Left forelimb (tissue), 1 donor: ENCODE data around the gene AFF3.

Experiments
- DNase-seq: peaks from one replicate; pipeline ENCODE4 v3.0.0-alpha.2; 2018; ENCODE audit warnings: low spot score

AFF3 gene

GRCh38 chr2:100071335-100072043 is 70.9 kb downstream of the AFF3 start:
- DNase-seq, result no peak

- no peak for DNase-seq
Measured at GRCh38 chr2:100070078-100070477, 72.3 kb downstream of the AFF3 start.

DNA sequence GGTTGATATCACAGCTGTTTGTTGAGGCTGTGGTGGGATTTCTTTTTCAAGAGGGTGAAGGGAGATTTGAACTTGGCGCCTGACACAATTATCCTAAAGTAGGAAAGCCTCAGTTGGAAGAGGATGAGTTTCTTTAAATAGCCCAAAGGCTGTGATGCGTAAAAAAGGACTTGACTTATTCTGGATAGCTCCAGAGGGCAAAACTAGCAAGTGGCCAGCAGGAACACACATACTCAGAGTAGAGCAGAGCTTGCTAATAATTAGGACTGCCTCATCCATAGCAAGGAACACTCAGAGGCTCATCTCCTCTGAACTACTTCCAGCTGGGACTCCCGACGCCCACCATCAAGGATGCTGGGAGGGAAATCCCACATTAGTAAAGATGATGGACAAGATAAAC is 74.0 kb downstream of the AFF3 start:
- DNase-seq, result no peak

DNA sequence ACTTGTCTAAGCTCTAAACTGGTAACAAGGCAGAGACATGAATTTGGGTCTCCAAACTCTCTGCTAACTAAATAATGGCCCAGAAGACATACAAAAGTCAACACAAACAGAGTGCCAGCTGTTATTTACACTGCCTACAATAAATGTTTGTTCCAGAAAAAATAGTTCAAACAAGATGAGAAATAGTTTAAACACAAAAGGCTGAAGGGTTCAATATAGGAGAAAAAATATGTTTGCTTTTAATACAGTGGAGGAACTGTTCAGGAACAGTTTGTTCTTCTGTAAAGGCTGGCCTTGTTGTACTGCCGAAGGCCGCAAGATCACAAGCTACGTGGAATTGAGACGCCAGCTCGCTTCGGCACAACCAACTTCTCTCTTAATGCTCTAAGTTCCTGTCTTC is 74.6 kb downstream of the AFF3 start:
- no peak for DNase-seq

DNA sequence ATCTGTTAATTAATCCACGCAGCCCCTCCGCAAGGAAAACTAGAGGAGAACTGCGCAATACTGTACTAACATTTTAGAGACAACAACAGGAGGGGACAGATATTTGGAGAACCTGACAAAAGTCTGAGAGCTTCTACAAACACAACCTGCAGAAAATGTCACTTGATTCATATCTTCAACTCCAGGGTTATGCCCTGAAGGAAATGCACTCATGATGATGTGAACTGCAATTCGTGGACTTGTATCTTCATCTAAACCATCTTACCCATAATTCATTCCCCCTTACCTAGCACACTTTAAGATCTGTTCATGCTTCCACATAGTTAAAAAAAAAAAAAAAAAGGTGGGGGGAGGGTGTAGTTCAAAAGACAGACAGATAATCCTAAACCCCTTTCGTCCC is 75.5 kb downstream of the AFF3 start:
- DNase-seq, result no peak

- no peak for DNase-seq
Measured at GRCh38 chr2:100066246-100066645, 76.1 kb downstream of the AFF3 start.

DNA sequence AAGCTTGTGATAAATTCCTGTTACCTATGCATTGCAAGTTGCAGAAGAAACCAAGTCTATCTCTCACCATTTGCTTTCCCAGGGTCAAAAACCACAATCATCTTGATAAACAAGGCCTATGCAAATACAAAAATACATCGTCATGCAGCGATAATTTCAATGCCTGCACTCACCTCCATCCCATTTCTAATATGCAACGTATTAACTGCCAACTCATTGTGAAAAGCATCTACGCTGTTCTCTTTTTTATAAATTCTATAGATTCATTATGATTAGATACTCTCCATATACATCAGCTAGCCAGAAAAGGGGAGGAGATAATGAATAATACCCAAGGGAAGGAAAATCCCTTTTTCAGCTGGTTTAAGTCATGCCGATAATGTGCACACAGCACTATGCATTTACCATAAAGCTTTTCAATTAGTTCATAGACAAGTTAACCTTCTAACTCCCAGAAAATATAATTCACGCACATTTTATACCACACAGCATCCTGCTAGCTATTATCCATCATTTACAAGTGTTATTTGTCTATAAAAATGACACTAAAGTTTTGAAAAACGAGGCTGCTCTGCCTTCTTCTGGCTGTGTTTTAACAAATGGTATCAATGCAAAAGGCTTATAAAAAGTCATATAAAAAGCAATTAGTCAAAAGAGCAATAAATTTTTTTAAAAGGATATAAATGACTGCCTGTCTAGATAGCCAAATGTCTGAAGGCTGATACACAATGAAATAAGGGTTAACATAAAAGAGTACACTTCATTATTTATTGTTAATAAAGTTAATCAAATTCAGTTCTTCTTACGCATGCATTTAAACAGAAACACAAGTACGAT is 77.6 kb downstream of the AFF3 start:
- DNase-seq, result no peak

- no peak for DNase-seq
Measured at GRCh38 chr2:100064165-100064564, 78.2 kb downstream of the AFF3 start.

GRCh38 chr2:100063459-100063953 is 78.9 kb downstream of the AFF3 start:
- DNase-seq, result no peak

DNA sequence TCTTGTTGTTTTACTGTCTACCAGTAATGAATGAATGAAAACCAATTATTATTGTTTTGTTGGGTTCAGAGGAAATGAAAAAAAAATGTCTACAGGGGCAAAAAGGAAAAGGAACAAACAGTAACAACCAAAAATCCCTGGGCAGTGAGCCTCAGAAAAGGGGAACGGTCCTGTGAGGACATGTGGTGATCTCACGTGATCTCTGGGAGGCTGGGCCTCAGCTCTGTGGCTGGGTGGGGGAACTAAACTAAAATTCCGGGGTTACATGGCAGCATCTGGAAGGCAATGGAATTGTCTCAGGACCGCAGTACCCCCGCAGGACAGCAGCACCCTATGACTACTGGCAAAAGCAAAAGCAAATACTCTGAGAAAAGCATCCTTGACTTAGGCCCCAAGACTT is 80.1 kb downstream of the AFF3 start:
- DNase-seq, result no peak

DNA sequence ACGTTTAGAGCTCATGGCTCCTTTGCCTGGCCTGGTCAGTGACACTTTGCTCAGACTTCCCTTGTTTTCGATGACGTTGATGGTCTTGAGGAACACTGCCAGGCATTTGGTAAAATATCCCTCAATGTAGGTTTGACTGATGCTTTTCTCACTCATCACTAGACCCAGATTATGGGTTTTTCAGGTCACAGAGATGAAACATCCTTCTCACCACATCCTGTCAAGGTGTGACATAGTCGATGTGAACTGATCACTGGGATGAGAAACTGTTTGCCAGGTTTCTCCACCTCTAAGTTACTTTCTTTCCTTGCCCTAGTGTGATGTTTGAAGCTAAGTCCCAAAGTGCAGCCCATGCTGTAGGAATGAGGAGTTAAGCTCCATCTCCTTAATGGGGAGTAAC is 81.5 kb downstream of the AFF3 start:
- no peak for DNase-seq

DNA sequence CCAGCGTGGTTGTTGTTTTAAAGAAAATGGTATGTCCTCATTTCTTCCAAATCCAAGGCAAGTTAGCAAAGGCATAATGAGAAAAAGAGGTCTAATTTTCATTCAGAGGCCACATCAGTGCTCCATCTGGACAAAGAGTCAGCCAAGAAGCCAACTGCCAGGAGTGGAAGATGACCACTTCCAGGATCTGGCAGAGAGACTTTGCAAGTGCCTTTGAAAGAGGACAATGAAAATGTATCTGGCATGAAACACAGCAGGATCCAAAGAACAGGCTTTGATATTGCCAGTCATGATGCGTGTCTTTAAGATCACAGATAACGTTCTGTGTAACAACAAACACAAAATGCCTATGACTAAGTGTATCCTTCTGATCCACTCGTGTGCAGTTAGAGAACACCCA is 82.8 kb downstream of the AFF3 start:
- no peak for DNase-seq

DNA sequence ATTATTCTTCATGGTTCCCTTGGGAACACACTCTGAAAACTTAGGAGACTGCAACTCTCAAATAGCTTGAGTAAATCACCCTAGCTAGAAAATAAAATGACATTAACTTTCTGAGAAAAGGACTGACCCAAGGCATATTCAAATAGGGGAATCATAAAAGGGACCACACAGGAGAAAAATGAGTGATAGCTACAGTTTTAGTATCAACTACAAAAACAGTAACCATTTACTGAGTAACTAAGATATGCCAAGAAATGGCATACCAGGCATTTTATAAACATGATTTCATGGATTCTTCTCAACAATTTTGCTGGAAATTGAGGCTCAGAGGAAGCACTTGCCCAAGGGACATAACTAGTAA is 84.5 kb downstream of the AFF3 start:
- DNase-seq, result no peak

- DNase-seq, result no peak
Measured at GRCh38 chr2:100054426-100054825, 88.0 kb downstream of the AFF3 start.

- no peak for DNase-seq
Measured at GRCh38 chr2:100053087-100053885, 89.1 kb downstream of the AFF3 start.

GRCh38 chr2:100052650-100053049 is 89.7 kb downstream of the AFF3 start:
- DNase-seq, result no peak

- DNase-seq, result no peak
Measured at GRCh38 chr2:100051253-100051652, 91.1 kb downstream of the AFF3 start.

- no peak for DNase-seq
Measured at GRCh38 chr2:100050685-100051084, 91.7 kb downstream of the AFF3 start.

DNA sequence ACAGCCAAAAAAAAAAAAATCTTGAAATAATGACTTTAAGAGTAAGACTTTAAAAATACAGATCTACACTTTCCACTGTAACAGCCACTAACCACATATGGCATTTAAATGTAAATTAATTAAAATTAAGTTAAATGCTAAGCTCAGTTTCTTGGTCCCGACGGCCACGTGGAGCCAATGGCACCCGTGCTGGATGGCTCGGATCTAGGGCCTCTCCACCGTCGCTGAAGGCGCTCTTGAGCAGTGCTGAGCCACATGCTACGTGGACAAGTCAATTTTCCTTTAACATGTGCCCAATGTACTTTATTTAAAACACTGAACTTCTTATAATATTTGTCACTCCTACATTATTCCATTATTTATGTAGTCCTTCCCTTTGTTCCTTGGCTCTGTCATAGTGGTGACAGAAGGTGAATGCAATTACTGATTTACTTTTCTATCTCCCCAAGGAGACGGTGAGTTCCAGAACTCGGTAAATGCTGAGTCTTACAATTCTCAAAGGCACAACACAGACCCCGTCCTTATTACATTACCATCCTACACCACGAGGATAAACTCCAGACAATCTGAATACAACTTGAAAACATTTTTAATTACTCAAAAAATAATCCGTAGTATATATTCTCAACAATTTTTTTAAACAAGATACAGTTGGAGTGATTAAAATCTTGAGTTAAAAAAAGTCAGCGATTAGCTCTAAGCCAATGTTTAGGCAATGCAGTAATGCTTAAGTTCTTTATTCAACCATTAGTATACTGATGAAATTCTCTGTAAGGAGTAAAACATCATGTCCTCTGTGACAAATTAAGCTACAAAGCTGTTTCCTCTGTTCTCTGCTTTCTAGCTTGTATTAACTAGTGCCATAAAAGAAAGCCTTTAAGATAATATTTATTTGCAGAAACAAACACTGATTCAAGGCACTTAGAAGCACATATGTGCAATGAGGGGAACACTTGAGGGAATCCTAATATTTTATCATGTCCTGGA is 95.1 kb downstream of the AFF3 start:
- no peak for DNase-seq

DNA sequence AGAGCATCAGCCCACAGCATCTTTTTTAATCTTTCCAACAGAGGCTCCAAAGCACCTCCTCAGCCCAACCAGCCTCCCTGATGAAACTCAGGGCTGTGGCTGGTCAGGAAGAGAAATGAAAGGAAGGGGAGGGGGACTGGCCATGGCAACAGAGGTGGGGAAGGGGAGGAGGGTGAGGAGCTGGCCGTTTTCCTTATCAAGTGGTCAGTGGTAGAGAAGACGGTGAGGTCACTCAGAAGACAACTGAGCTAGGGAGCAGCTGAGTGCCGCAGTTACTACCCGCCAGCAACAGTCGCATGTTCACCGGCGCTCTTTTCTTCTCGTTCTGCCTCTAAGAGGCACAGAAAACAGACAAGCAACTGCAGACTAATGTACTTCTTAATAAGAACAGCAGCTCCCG is 97.4 kb downstream of the AFF3 start:
- DNase-seq, result no peak

- no peak for DNase-seq
Measured at GRCh38 chr2:100043891-100044255, 98.5 kb downstream of the AFF3 start.
